Astrocyte (in vitro differentiated cells and primary cell): ENCODE data around the gene ZNF701.

Experiments
- EZH2 ChIP-seq: IDR thresholded peaks from 2 replicates; pipeline ENCODE4 v1.6.1; 2012; ENCODE audit warnings: mild to moderate bottlenecking, low read length, inconsistent platforms; ENCODE audit not compliant: insufficient read depth
- TF ChIP-seq, protein P1 (sequence below): IDR thresholded peaks from 2 replicates; pipeline ENCODE4 v1.5.1; 2011; ENCODE audit warnings: low read depth, mild to moderate bottlenecking, inconsistent platforms, low read length, moderate library complexity; ENCODE audit not compliant: insufficient read depth

DNA sequence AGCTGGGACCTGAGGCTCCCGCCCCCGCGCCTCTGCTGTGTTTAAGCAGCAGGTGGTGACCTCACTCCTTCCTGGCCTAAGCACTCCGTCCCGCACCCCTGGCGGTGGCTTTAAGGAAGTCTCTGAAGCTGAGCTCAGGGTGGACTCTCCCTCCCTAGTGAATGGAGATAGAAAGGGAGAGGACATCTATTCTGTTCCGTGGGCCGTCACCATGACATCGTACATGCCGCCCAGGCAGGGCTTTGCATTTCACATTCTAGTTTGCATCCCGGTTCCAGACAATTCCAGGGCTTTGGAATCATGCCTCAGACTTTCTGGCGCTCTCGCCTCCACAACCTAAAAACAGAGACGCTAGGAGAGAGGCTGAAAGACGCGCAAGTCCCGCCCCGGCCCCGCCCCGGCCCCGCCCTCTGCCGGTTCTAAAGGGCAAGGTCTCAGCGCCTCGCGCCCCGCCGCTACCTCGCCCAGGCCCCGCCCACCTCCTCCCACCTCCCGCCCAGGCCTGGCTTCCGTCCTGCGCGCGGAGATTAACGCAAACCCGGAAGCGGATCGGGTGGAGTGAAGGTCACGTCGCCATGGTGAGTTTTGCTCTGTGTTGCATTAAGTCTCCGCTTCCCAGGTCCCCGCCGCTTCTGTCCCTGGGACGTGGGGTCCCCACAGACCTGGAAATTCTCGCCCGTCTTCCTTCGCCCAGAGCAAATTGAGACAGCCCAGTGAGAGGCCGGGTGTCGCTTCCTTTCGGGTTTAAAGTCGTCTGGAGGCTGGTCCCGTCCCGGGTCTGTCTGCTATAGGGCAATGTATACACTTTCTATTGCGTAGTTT, 42.7 kb upstream of the ZNF701 start, which contains the start of gene ZNF808:
- TF ChIP-seq, protein P1, sequence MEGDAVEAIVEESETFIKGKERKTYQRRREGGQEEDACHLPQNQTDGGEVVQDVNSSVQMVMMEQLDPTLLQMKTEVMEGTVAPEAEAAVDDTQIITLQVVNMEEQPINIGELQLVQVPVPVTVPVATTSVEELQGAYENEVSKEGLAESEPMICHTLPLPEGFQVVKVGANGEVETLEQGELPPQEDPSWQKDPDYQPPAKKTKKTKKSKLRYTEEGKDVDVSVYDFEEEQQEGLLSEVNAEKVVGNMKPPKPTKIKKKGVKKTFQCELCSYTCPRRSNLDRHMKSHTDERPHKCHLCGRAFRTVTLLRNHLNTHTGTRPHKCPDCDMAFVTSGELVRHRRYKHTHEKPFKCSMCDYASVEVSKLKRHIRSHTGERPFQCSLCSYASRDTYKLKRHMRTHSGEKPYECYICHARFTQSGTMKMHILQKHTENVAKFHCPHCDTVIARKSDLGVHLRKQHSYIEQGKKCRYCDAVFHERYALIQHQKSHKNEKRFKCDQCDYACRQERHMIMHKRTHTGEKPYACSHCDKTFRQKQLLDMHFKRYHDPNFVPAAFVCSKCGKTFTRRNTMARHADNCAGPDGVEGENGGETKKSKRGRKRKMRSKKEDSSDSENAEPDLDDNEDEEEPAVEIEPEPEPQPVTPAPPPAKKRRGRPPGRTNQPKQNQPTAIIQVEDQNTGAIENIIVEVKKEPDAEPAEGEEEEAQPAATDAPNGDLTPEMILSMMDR = peak; percentile 35
- TF ChIP-seq EZH2 = no peak
